H9 (cell line): Measurements from ENCODE around the gene KIF1A. TPM values are rescaled to one million over a fixed set of nuclear protein-coding genes. Genes with fewer than 3 reads are reported as not detected.
A peak's percentile ranks its signal among the peaks of the same experiment; 100 is the strongest.

Experiments used
- DNase-seq: peaks from one replicate; pipeline ENCODE4 v3.0.0-alpha.2; 2017
- H2AFZ ChIP-seq: one replicate; pipeline ENCODE4 v1.6.1; 2013; ENCODE audit warnings: mild to moderate bottlenecking, low read length, control low read depth, moderate library complexity
- H2AK5ac ChIP-seq: 2 replicates; pipeline ENCODE4 v1.6.1; 2013; ENCODE audit warnings: low read length, control low read depth, mixed read lengths; ENCODE audit not compliant: insufficient read length
- H2BK120ac ChIP-seq: one replicate; pipeline ENCODE4 v1.6.1; 2013; ENCODE audit warnings: low read depth, mild to moderate bottlenecking, low read length, control low read depth, inconsistent platforms; ENCODE audit not compliant: poor library complexity, severe bottlenecking
- H2BK12ac ChIP-seq: 2 replicates; pipeline ENCODE4 v1.6.1; 2013; ENCODE audit warnings: low read length, control low read depth, mixed read lengths, low read depth; ENCODE audit not compliant: insufficient read length
- H2BK15ac ChIP-seq: 2 replicates; pipeline ENCODE4 v1.6.1; 2013; ENCODE audit warnings: low read depth, low read length, control low read depth
- H2BK20ac ChIP-seq: one replicate; pipeline ENCODE4 v1.6.1; 2013; ENCODE audit warnings: low read depth, mild to moderate bottlenecking, low read length, control low read depth, inconsistent platforms; ENCODE audit not compliant: poor library complexity, severe bottlenecking
- H2BK5ac ChIP-seq: 2 replicates; pipeline ENCODE4 v1.6.1; 2013; ENCODE audit warnings: low read length, control low read depth, mixed read lengths; ENCODE audit not compliant: insufficient read length
- H3K14ac ChIP-seq: 2 replicates; pipeline ENCODE4 v1.6.1; 2013; ENCODE audit warnings: low read length, control low read depth; ENCODE audit not compliant: insufficient read depth
- H3K18ac ChIP-seq: 2 replicates; pipeline ENCODE4 v1.6.1; 2013; ENCODE audit warnings: low read depth, mild to moderate bottlenecking, mixed read lengths, low read length, control low read depth; ENCODE audit not compliant: insufficient read length
- H3K23ac ChIP-seq: 2 replicates; pipeline ENCODE4 v1.6.1; 2013; ENCODE audit warnings: low read length, control low read depth, mixed read lengths, low read depth; ENCODE audit not compliant: insufficient read length
- H3K23me2 ChIP-seq: 2 replicates; pipeline ENCODE4 v1.6.1; 2013; ENCODE audit warnings: low read depth, mild to moderate bottlenecking, mixed read lengths, low read length, control low read depth; ENCODE audit not compliant: insufficient read length, poor library complexity, severe bottlenecking
- H3K27ac ChIP-seq: 2 replicates; pipeline ENCODE4 v1.5.1; 2013; ENCODE audit warnings: low read length, control low read depth, mixed read lengths, low read depth; ENCODE audit not compliant: insufficient read length
- H3K27me3 ChIP-seq: 2 replicates; pipeline ENCODE4 v1.6.1; 2013; ENCODE audit warnings: low read length, control low read depth, inconsistent platforms; ENCODE audit not compliant: insufficient read depth
- H3K4ac ChIP-seq: 2 replicates; pipeline ENCODE4 v1.6.1; 2013; ENCODE audit warnings: low read depth, mild to moderate bottlenecking, control low read depth, inconsistent platforms, low read length, moderate library complexity
- H3K4me1 ChIP-seq: 2 replicates; pipeline ENCODE4 v1.6.1; 2013; ENCODE audit warnings: low read length, control low read depth, inconsistent platforms; ENCODE audit not compliant: insufficient read depth
- H3K4me2 ChIP-seq: 2 replicates; pipeline ENCODE4 v1.6.1; 2013; ENCODE audit warnings: low read length, control low read depth, mixed read lengths; ENCODE audit not compliant: insufficient read length, insufficient read depth
- H3K56ac ChIP-seq: 2 replicates; pipeline ENCODE4 v1.6.1; 2013; ENCODE audit warnings: low read depth, mild to moderate bottlenecking, mixed read lengths, low read length, control low read depth; ENCODE audit not compliant: insufficient read length
- H3K79me1 ChIP-seq: 2 replicates; pipeline ENCODE4 v1.6.1; 2013; ENCODE audit warnings: low read depth, mild to moderate bottlenecking, moderate library complexity, low read length, control low read depth, inconsistent platforms; ENCODE audit not compliant: insufficient read depth, poor library complexity, severe bottlenecking
- H3K79me2 ChIP-seq: 2 replicates; pipeline ENCODE4 v1.6.1; 2013; ENCODE audit warnings: low read length, control low read depth, inconsistent platforms; ENCODE audit not compliant: insufficient read depth
- H3K9ac ChIP-seq: 2 replicates; pipeline ENCODE4 v1.6.1; 2013; ENCODE audit warnings: low read length, control low read depth, mixed read lengths; ENCODE audit not compliant: insufficient read length; ENCODE audit errors: extremely low read depth
- H3K9me3 ChIP-seq: one replicate; pipeline ENCODE4 v1.6.1; 2013; ENCODE audit warnings: low read depth, low read length, inconsistent platforms; ENCODE audit not compliant: control insufficient read depth
- H3T11ph ChIP-seq: one replicate; pipeline ENCODE4 v1.6.1; 2013; ENCODE audit warnings: mild to moderate bottlenecking, low read length, control low read depth, inconsistent platforms
- H4K20me1 ChIP-seq: one replicate; pipeline ENCODE4 v1.6.1; 2013; ENCODE audit not compliant: control insufficient read depth, insufficient read length, insufficient read depth
- H4K5ac ChIP-seq: 2 replicates; pipeline ENCODE4 v1.6.1; 2013; ENCODE audit warnings: low read depth, mild to moderate bottlenecking, mixed read lengths, low read length, control low read depth; ENCODE audit not compliant: insufficient read length
- H4K8ac ChIP-seq: replicated peaks from 2 replicates; pipeline ENCODE4 v1.6.1; 2013; ENCODE audit warnings: low read length, control low read depth, mixed read lengths, low read depth; ENCODE audit not compliant: insufficient read length
- H4K91ac ChIP-seq: 2 replicates; pipeline ENCODE4 v1.6.1; 2013; ENCODE audit warnings: low read depth, mild to moderate bottlenecking, moderate library complexity, mixed read lengths, low read length, control low read depth; ENCODE audit not compliant: insufficient read length
- H3K27ac Mint-ChIP-seq, 3 experiments: 2 replicates in 2 of 3; 3 replicates in 1 of 3; pipeline ENCODE4 v1.8.0; 2020 to 2021; ENCODE audit warnings: mixed read lengths in 3 of 3, mild to moderate bottlenecking in 1 of 3, moderate library complexity in 1 of 3
- H3K27me3 Mint-ChIP-seq: 2 replicates; pipeline ENCODE4 v1.8.0; 2021; ENCODE audit warnings: low read depth, mild to moderate bottlenecking, moderate library complexity, mixed read lengths
- H3K36me3 Mint-ChIP-seq, 3 experiments: 2 replicates in 2 of 3; 3 replicates in 1 of 3; pipeline ENCODE4 v1.8.0; 2020 to 2021; ENCODE audit warnings: low read depth in 3 of 3, mixed read lengths in 3 of 3; ENCODE audit not compliant: insufficient read depth in 1 of 3
- H3K4me1 Mint-ChIP-seq, 2 experiments: 2 replicates each; pipeline ENCODE4 v1.8.0; 2020; ENCODE audit warnings: mixed read lengths in 2 of 2
- H3K4me3 Mint-ChIP-seq, 2 experiments: 2 replicates in 1 of 2; 3 replicates in 1 of 2; pipeline ENCODE4 v1.8.0; 2020 to 2021; ENCODE audit warnings: mild to moderate bottlenecking in 2 of 2, mixed read lengths in 2 of 2, moderate library complexity in 1 of 2
- H3K9me3 Mint-ChIP-seq, 2 experiments: 2 replicates in 1 of 2; 3 replicates in 1 of 2; pipeline ENCODE4 v1.8.0; 2020; ENCODE audit warnings: mild to moderate bottlenecking in 2 of 2, mixed read lengths in 2 of 2, moderate library complexity in 1 of 2
- WGBS: extraction: QIAGEN DNeasy Blood & Tissue Kit; methylation state at CpG from one replicate; pipeline ENCODE4 v1.1.7; 2013; ENCODE audit warnings: missing lambda C conversion rate, low lambda C conversion rate, mixed read lengths; ENCODE audit not compliant: insufficient read length; ENCODE audit errors: extremely low coverage; 5-methylcytosine and 5-hydroxymethylcytosine counted together
- total RNA-seq: library from RNA; stranded (reverse); gene quantifications from 2 replicates; pipeline ENCODE4 v1.2.1, GENCODE V29; 2021
- TF ChIP-seq, protein P1 (sequence below): fragments of 200-600 bp; sonication (generic); conservative IDR thresholded peaks from 3 replicates; pipeline ENCODE4 v1.8.0; 2021; ENCODE audit warnings: antibody characterized with exemption, mild to moderate bottlenecking

Gene KIF1A
- total RNA-seq, 1 experiment from 2014 or later = 204 TPM

DNA sequence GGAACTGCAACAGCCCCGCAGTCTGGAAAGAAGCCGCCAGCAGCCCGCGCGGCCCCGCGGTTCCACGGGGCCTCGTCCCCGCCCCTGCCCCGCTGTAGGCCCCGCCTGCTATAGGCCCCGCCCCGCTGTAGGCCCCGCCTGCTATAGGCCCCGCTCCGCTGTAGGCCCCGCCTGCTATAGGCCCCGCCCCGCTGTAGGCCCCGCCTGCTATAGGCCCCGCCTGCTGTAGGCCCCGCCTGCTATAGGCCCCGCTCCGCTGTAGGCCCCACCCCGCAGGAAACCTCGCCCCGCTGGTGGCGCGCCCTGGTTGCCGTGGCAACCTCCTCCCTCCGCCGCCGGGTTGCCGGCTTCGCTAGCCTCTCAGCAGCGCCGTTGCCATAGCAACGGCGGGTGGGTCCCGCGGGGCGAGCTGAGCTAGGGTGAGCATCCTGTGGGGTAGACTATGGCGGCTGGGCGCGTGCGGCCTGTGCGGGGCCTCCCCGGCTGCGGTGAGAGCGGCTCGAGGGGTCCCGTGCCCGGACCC lies 12.2 kb upstream of the KIF1A start:
- TF ChIP-seq, protein P1, sequence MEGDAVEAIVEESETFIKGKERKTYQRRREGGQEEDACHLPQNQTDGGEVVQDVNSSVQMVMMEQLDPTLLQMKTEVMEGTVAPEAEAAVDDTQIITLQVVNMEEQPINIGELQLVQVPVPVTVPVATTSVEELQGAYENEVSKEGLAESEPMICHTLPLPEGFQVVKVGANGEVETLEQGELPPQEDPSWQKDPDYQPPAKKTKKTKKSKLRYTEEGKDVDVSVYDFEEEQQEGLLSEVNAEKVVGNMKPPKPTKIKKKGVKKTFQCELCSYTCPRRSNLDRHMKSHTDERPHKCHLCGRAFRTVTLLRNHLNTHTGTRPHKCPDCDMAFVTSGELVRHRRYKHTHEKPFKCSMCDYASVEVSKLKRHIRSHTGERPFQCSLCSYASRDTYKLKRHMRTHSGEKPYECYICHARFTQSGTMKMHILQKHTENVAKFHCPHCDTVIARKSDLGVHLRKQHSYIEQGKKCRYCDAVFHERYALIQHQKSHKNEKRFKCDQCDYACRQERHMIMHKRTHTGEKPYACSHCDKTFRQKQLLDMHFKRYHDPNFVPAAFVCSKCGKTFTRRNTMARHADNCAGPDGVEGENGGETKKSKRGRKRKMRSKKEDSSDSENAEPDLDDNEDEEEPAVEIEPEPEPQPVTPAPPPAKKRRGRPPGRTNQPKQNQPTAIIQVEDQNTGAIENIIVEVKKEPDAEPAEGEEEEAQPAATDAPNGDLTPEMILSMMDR = no peak
- no CpG with 5 or more reads among the region's 54 CpGs for WGBS
- no peak overlapping the region for H4K8ac ChIP-seq
- H3K27ac ChIP-seq = no peak overlapping the region
- H3K14ac ChIP-seq = no peak overlapping the region
- H4K91ac ChIP-seq = no peak overlapping the region
- H3K9ac ChIP-seq = no peak overlapping the region
- no peak overlapping the region for H2BK20ac ChIP-seq
- H3K4me1 ChIP-seq = no peaks in the 10 kb centered on the region
- H3K23ac ChIP-seq = no peak overlapping the region
- no peak overlapping the region for H2BK15ac ChIP-seq
- H3K27me3 ChIP-seq = peaks cover 2% of the 10 kb centered on the region
- no peaks in the 10 kb centered on the region for H4K20me1 ChIP-seq
- Mint-ChIP-seq H3K9me3 (no peaks in the 10 kb centered on the region; a peak in 1 of 5 replicates), H3K36me3 (no peaks in the 10 kb centered on the region; a peak in 1 of 7 replicates), H3K27ac (no peak overlapping the region), H3K4me3 (peak overlapping the region; percentile 63 to 88), H3K4me1 (peaks cover 2 to 7% of the 10 kb centered on the region in 2 experiments), H3K27me3 (peaks cover 61% of the 10 kb centered on the region)
- H3K79me2 ChIP-seq = no peaks in the 10 kb centered on the region
- no peak overlapping the region for H2BK120ac ChIP-seq
- DNase-seq = peak; percentile 97
- H2AK5ac ChIP-seq = no peak overlapping the region
- H3T11ph ChIP-seq = no peak overlapping the region
- H2BK12ac ChIP-seq = no peak overlapping the region
- no peak overlapping the region for H3K56ac ChIP-seq
- H4K5ac ChIP-seq = no peak overlapping the region
- no peak overlapping the region for H2BK5ac ChIP-seq
- no peaks in the 10 kb centered on the region for H3K79me1 ChIP-seq
- H3K18ac ChIP-seq = no peak overlapping the region
- H3K23me2 ChIP-seq = peaks cover 6% of the 10 kb centered on the region
- H3K9me3 ChIP-seq = no peaks in the 10 kb centered on the region
- peak overlapping the region; percentile 98 for H3K4me2 ChIP-seq
- peak overlapping the region; percentile 78 for H2AFZ ChIP-seq
- no peak overlapping the region for H3K4ac ChIP-seq
